ENCODE data around the gene RIPPLY3.

RIPPLY3 gene

GRCh38 chr21:37006486-37007291 lies at the start of gene RIPPLY3:
TSS of gene RIPPLY3 (plus strand) at chr21:37006702. CDS start at chr21:37006773, 71 bp downstream.
- DNase-seq (ENCODE audit: low read depth in 2 of 3, low spot score in 1 of 3), result no peak

GRCh38 chr21:36959020-36959835 lies 47.3 kb upstream of the RIPPLY3 start:
- DNase-seq (ENCODE audit: low read depth in 2 of 3, low spot score in 1 of 3), result no peak

- DNase-seq (ENCODE audit: low read depth in 2 of 3, low spot score in 1 of 3), result no peak
These were observed 45.7 kb upstream of the RIPPLY3 start for GRCh38 chr21:36960676-36961284.

- no peak for DNase-seq (ENCODE audit: low read depth in 2 of 3, low spot score in 1 of 3)
These were observed 44.3 kb upstream of the RIPPLY3 start for GRCh38 chr21:36962098-36962780.

- DNase-seq (ENCODE audit: low read depth in 2 of 3, low spot score in 1 of 3), result no peak
These were observed 42.1 kb upstream of the RIPPLY3 start for GRCh38 chr21:36964398-36964797.

GRCh38 chr21:36964827-36965719 lies 41.4 kb upstream of the RIPPLY3 start:
- DNase-seq (ENCODE audit: low read depth in 2 of 3, low spot score in 1 of 3), result no peak

GRCh38 chr21:36965720-36966065 lies 40.8 kb upstream of the RIPPLY3 start:
- DNase-seq (ENCODE audit: low read depth in 2 of 3, low spot score in 1 of 3), result no peak

- DNase-seq (ENCODE audit: low read depth in 2 of 3, low spot score in 1 of 3), result peak; percentile 33 to 65 (median 36)
These were observed 40.3 kb upstream of the RIPPLY3 start, which contains the start of gene HLCS for GRCh38 chr21:36966066-36966820. TSS of gene HLCS (minus strand) at chr21:36966669. CDS start at chr21:36966638, 31 bp downstream.

- DNase-seq (ENCODE audit: low read depth in 2 of 3, low spot score in 1 of 3), result no peak
These were observed 39.4 kb upstream of the RIPPLY3 start for GRCh38 chr21:36966821-36967768.

- DNase-seq (ENCODE audit: low read depth in 2 of 3, low spot score in 1 of 3), result no peak
These were observed 38.1 kb upstream of the RIPPLY3 start for GRCh38 chr21:36968414-36968813.

GRCh38 chr21:36968976-36969375 lies 37.5 kb upstream of the RIPPLY3 start:
- DNase-seq (ENCODE audit: low read depth in 2 of 3, low spot score in 1 of 3), result no peak

GRCh38 chr21:36973986-36974850 lies 32.3 kb upstream of the RIPPLY3 start:
- no peak for DNase-seq (ENCODE audit: low read depth in 2 of 3, low spot score in 1 of 3)

GRCh38 chr21:36974851-36975192 lies 31.7 kb upstream of the RIPPLY3 start:
- no peak for DNase-seq (ENCODE audit: low read depth in 2 of 3, low spot score in 1 of 3)

- DNase-seq (ENCODE audit: low read depth in 2 of 3, low spot score in 1 of 3), result no peak
These were observed 30.2 kb upstream of the RIPPLY3 start for GRCh38 chr21:36976228-36976861.

GRCh38 chr21:36976882-36977651 lies 29.4 kb upstream of the RIPPLY3 start:
- DNase-seq (ENCODE audit: low read depth in 2 of 3, low spot score in 1 of 3), result peak in 1 of 3 donors; percentile 30
